Measurements from ENCODE around the gene ADCY4. TPM values are rescaled to one million over a fixed set of nuclear protein-coding genes. Genes with fewer than 3 reads are reported as not detected.

ADCY4 gene
- total RNA-seq, 6 experiments from 2014 or later: 2.3 to 7.2 (median 3.9) TPM

GRCh38 chr14:24339284-24340151, 4.6 kb upstream of the ADCY4 start, which contains the start of gene RIPK3:
TSS of gene RIPK3 (minus strand) at chr14:24339991. CDS start at chr14:24339826, 165 bp downstream.
- no peaks in the 10 kb centered on the region for H3K36me3 ChIP-seq
- TF ChIP-seq CTCF (IDR thresholded peaks at IDR 0.05) (no peak), POLR2A (IDR thresholded peaks at IDR 0.05) (no peak)
- 29% methylated on average over 30 of the region's 51 CpGs for WGBS (ENCODE audit: insufficient coverage, low coverage, low lambda C conversion rate, missing lambda C conversion rate)
- H3K27ac ChIP-seq: peak within 1 kb of the TSS in 1 of 3 donors; percentile 13
- H3K9me3 ChIP-seq: no peaks in the 10 kb centered on the region
- DNase-seq: peak in 2 of 3 donors; percentile 49 to 67
- peak; percentile 22 to 48 (median 44) for ATAC-seq
- H3K4me3 ChIP-seq: peak within 1 kb of the TSS; percentile 18 to 41 (median 18)
- no peaks in the 10 kb centered on the region for H3K27me3 ChIP-seq
- intact Hi-C loops (cut with DNase I): no loop called here
- H3K4me1 ChIP-seq: peaks cover 0 to 12% (median 0%) of the 10 kb centered on the region in 4 donors

DNA sequence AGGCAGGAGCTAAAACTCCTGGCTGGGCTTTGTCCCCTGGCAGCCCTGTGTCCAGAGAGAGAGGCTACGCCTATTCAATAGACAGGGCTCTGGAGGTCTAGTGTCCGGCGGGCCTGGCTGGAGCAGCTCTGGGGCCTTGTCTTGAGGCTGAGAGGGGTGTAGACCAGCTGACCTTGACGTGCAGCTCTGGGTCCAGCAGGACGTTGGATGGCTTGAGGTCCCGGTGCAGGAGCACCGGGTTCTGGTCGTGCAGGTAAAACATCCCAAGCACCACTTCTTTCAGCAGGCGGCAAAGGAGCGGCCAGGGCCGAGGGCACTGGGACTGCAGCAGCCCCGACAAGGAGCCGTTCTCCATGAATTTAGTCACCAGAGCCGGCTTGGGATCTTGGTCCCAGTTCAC, 4.0 kb upstream of the ADCY4 start:
- intact Hi-C loops (cut with DNase I): no loop called here
- Histone ChIP-seq H3K4me1 (peaks cover 0 to 19% (median under 1%) of the 10 kb centered on the region in 4 donors), H3K36me3 (no peaks in the 10 kb centered on the region), H3K9me3 (no peaks in the 10 kb centered on the region), H3K4me3 (peak overlapping the region in 2 of 3 donors; percentile 18 to 41), H3K27me3 (no peaks in the 10 kb centered on the region), H3K27ac (no peak overlapping the region)
- ATAC-seq: no peak
- no CpG with 5 or more reads among the region's 14 CpGs for WGBS (ENCODE audit: insufficient coverage, low coverage, low lambda C conversion rate, missing lambda C conversion rate)
- TF ChIP-seq CTCF (IDR thresholded peaks at IDR 0.05) (no peak), POLR2A (IDR thresholded peaks at IDR 0.05) (no peak)
- no peak for DNase-seq

DNA sequence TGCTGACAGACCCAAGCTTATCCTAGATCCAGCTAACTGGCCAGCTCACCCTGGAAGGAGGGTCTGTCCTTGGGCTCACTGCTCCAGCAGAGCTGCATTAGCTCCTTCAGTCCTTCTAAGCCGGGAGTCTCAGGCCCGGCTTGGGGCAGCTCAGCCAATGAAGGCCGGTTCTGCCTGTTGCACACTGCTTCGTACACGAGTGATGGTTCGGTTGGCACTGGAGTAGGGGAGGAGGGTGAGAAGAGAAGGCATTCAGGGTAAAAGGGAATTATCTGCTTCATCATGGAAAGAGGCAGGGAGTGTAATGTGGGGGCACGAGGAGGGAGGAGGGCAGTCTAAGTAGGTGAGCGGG, 2.9 kb upstream of the ADCY4 start:
- intact Hi-C loops (cut with DNase I): no loop called here
- Histone ChIP-seq H3K4me3 (no peak overlapping the region), H3K27me3 (no peaks in the 10 kb centered on the region), H3K36me3 (no peaks in the 10 kb centered on the region), H3K9me3 (no peaks in the 10 kb centered on the region), H3K27ac (no peak overlapping the region), H3K4me1 (peaks cover 0 to 24% (median 5%) of the 10 kb centered on the region in 4 donors)
- ATAC-seq (no peak), DNase-seq (no peak)
- TF ChIP-seq POLR2A (IDR thresholded peaks at IDR 0.05) (no peak), CTCF (IDR thresholded peaks at IDR 0.05) (no peak)
- WGBS (ENCODE audit: insufficient coverage, low coverage, low lambda C conversion rate, missing lambda C conversion rate): 81% methylated on average over 5 of the region's 8 CpGs

DNA sequence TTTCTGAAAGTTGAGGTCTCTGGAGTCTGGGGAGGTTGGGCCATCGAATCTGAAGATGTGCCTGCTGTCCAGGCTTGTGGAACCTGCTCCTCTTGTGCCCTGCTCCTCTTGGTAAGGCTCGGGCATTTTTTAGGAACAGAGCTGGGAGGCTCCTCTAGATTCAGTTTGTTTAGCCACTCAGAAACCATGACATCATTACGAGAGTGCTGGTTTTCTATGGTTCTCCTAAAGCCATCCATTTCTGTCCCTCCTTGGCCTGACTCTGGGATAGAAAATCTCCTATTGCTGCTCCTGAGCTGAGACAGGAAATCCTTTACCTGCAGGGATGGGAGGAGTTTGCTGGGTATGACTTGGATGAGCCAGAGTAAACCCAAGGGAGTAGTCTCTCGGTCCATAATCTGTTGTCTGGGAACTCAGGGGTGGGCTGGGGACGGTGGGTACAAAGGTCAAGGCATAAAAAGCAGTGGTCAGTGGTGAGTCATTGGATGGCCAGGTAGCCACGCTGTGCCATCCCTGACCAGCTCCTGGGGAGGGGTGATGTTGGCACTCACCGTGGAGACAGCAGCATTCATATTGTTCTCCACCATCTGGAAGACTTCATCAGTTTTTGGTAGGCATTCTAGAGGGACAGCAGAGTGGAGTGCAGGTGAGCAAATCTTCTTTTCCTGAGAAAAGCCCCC, 2.4 kb upstream of the ADCY4 start:
- Histone ChIP-seq H3K27me3 (no peaks in the 10 kb centered on the region), H3K4me1 (peaks cover 0 to 29% (median 8%) of the 10 kb centered on the region in 4 donors), H3K4me3 (no peak overlapping the region), H3K36me3 (no peaks in the 10 kb centered on the region), H3K9me3 (no peaks in the 10 kb centered on the region), H3K27ac (no peak overlapping the region)
- no peak for ATAC-seq
- TF ChIP-seq CTCF (IDR thresholded peaks at IDR 0.05): no peak
- TF ChIP-seq POLR2A (IDR thresholded peaks at IDR 0.05): no peak
- no peak for DNase-seq
- WGBS (ENCODE audit: insufficient coverage, low coverage, low lambda C conversion rate, missing lambda C conversion rate): 38% methylated on average over 2 of the region's 7 CpGs
- intact Hi-C loops (cut with DNase I): no loop called here

Data from right lobe of liver (tissue), 6 donors.